ENCODE results near the gene TSHZ3. TPM values are rescaled to one million over a fixed set of nuclear protein-coding genes. Genes with fewer than 3 reads are reported as not detected.

Gene TSHZ3
- total RNA-seq, 1 donor from 2014 or later, result 5.8 TPM

- intact Hi-C loops (cut with DNase I), result no loop called here
- ATAC-seq, result no peak
- Histone ChIP-seq H3K36me3 (no peaks in the 10 kb centered on the region), H3K27me3 (no peaks in the 10 kb centered on the region), H3K4me3 (no peak overlapping the region), H3K9me3 (no peaks in the 10 kb centered on the region), H3K4me1 (no peaks in the 10 kb centered on the region), H3K27ac (no peak overlapping the region)
- no peak for DNase-seq
- TF ChIP-seq CTCF (IDR thresholded peaks at IDR 0.05), result no peak
These were observed 79.7 kb downstream of the TSHZ3 start for GRCh38 chr19:31269425-31270127.

GRCh38 chr19:31268751-31269383, 80.4 kb downstream of the TSHZ3 start:
- DNase-seq (no peak), ATAC-seq (no peak)
- intact Hi-C loops (cut with DNase I), result no loop called here
- no peak overlapping the region for H3K27ac ChIP-seq
- H3K36me3 ChIP-seq, result no peaks in the 10 kb centered on the region
- no peaks in the 10 kb centered on the region for H3K4me1 ChIP-seq
- H3K4me3 ChIP-seq, result no peak overlapping the region
- TF ChIP-seq CTCF (IDR thresholded peaks at IDR 0.05), result no peak
- no peaks in the 10 kb centered on the region for H3K9me3 ChIP-seq
- H3K27me3 ChIP-seq, result no peaks in the 10 kb centered on the region

GRCh38 chr19:31266731-31267130, 82.5 kb downstream of the TSHZ3 start:
- Histone ChIP-seq H3K27me3 (no peaks in the 10 kb centered on the region), H3K27ac (no peak overlapping the region), H3K4me3 (no peak overlapping the region), H3K9me3 (no peaks in the 10 kb centered on the region), H3K36me3 (no peaks in the 10 kb centered on the region), H3K4me1 (peaks cover 1% of the 10 kb centered on the region)
- intact Hi-C loops (cut with DNase I), result no loop called here
- no peak for TF ChIP-seq CTCF (IDR thresholded peaks at IDR 0.05)
- DNase-seq, result no peak
- no peak for ATAC-seq

GRCh38 chr19:31266196-31266595, 83.0 kb downstream of the TSHZ3 start:
- intact Hi-C loops (cut with DNase I), result no loop called here
- Histone ChIP-seq H3K36me3 (no peaks in the 10 kb centered on the region), H3K27me3 (no peaks in the 10 kb centered on the region), H3K4me1 (peaks cover 6% of the 10 kb centered on the region), H3K27ac (no peak overlapping the region), H3K4me3 (no peak overlapping the region), H3K9me3 (no peaks in the 10 kb centered on the region)
- no peak for ATAC-seq
- no peak for TF ChIP-seq CTCF (IDR thresholded peaks at IDR 0.05)
- no peak for DNase-seq

GRCh38 chr19:31264041-31264778, 85.0 kb downstream of the TSHZ3 start:
- Histone ChIP-seq H3K27me3 (no peaks in the 10 kb centered on the region), H3K9me3 (no peaks in the 10 kb centered on the region), H3K4me3 (no peak overlapping the region), H3K4me1 (peaks cover 7% of the 10 kb centered on the region), H3K36me3 (no peaks in the 10 kb centered on the region), H3K27ac (no peak overlapping the region)
- DNase-seq (no peak), ATAC-seq (no peak)
- intact Hi-C loops (cut with DNase I), result no loop called here
- no peak for TF ChIP-seq CTCF (IDR thresholded peaks at IDR 0.05)
